Suprapubic skin (tissue), 3 donors: Measurements from ENCODE around the gene OR3A3.

ENCODE experiments used
- EP300 ChIP-seq: sonication (generic); formaldehyde crosslinking; IDR thresholded peaks from one replicate; pipeline ENCODE4 v1.6.1; 2017; ENCODE audit warnings: antibody characterized with exemption
- POLR2A ChIP-seq, 2 donors: fragments of 450-650 bp; IDR thresholded peaks; one replicate each; pipeline ENCODE4 v1.6.1; 2017; ENCODE audit warnings: antibody characterized with exemption in 2 of 2, mild to moderate bottlenecking in 2 of 2, moderate library complexity in 2 of 2
- TF ChIP-seq, protein P1 (sequence below), 2 donors: fragments of 200-600 bp in 1 of 2; fragments of 450-650 bp in 1 of 2; sonication (generic) in 1 of 2; IDR thresholded peaks; one replicate each; pipeline ENCODE4 v1.5.1; 2016 to 2019; ENCODE audit warnings: antibody characterized with exemption in 2 of 2, mild to moderate bottlenecking in 1 of 2, moderate library complexity in 1 of 2

DNA sequence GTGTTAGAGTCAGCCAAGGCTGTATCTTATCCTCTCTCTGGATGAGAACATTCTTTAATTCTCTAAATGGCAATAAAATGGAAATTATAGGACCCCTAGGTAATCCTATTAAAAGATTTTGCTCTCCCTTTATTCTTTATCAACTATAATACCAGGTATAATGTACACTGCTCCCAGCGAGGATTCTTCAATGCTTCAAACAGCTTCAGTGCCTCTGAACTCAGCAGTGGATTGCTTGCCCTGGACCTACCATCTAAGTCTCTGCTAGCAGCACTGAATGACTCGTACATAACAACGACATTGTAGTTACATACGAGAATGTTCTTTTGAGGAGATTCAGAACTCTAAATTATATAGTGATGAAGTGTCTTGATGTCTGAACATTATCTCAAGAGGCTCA lies 21.4 kb upstream of the OR3A3 start:
- TF ChIP-seq POLR2A (IDR thresholded peaks at IDR 0.05) (no peak), EP300 (no peak)
- TF ChIP-seq, protein P1, sequence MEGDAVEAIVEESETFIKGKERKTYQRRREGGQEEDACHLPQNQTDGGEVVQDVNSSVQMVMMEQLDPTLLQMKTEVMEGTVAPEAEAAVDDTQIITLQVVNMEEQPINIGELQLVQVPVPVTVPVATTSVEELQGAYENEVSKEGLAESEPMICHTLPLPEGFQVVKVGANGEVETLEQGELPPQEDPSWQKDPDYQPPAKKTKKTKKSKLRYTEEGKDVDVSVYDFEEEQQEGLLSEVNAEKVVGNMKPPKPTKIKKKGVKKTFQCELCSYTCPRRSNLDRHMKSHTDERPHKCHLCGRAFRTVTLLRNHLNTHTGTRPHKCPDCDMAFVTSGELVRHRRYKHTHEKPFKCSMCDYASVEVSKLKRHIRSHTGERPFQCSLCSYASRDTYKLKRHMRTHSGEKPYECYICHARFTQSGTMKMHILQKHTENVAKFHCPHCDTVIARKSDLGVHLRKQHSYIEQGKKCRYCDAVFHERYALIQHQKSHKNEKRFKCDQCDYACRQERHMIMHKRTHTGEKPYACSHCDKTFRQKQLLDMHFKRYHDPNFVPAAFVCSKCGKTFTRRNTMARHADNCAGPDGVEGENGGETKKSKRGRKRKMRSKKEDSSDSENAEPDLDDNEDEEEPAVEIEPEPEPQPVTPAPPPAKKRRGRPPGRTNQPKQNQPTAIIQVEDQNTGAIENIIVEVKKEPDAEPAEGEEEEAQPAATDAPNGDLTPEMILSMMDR (IDR thresholded peaks at IDR 0.05), result no peak
